PFSK-1 (cell line): ENCODE data around the gene GFRA1.

Source experiments
- FOXP2 ChIP-seq: optimal IDR thresholded peaks from 2 replicates; pipeline ENCODE3; 2011; ENCODE audit warnings: borderline replicate concordance, control low read depth, inconsistent platforms; ENCODE audit not compliant: insufficient read depth; ENCODE audit errors: extremely low read length, extremely low read depth
- POLR2AphosphoS5 ChIP-seq: IDR thresholded peaks from 2 replicates; pipeline ENCODE4 v1.6.1; 2012; ENCODE audit warnings: low read depth, mild to moderate bottlenecking, control low read depth, low read length, moderate library complexity
- REST ChIP-seq, 2 experiments: IDR thresholded peaks; 2 replicates each; pipeline versions ENCODE4 v1.6.1 to v1.8.0; 2011 to 2012; ENCODE audit warnings: low read depth in 2 of 2, low read length in 2 of 2, control low read depth in 1 of 2, inconsistent platforms in 1 of 2, mild to moderate bottlenecking in 1 of 2, moderate library complexity in 1 of 2; ENCODE audit not compliant: insufficient read depth in 1 of 2
- SIN3A ChIP-seq: IDR thresholded peaks from 2 replicates; pipeline ENCODE4 v1.6.1; 2012; ENCODE audit warnings: mild to moderate bottlenecking, low read length, moderate library complexity, borderline replicate concordance; ENCODE audit not compliant: insufficient read depth
- TAF1 ChIP-seq: IDR thresholded peaks from 2 replicates; pipeline ENCODE4 v1.6.1; 2012; ENCODE audit warnings: low read length, control low read depth, borderline replicate concordance; ENCODE audit not compliant: insufficient read depth

Gene GFRA1

GRCh38 chr10:116143673-116144222 lies 129.3 kb downstream of the GFRA1 start:
- TF ChIP-seq FOXP2 (no peak), POLR2AphosphoS5 (no peak), TAF1 (no peak), SIN3A (no peak), REST (IDR thresholded peaks at IDR 0.05; ENCODE audit: insufficient read depth in 1 of 2, low read depth in 2 of 2, low read length in 2 of 2) (no peak)

- TF ChIP-seq REST (IDR thresholded peaks at IDR 0.05; ENCODE audit: insufficient read depth in 1 of 2, low read depth in 2 of 2, low read length in 2 of 2) (no peak), FOXP2 (no peak), SIN3A (no peak), TAF1 (no peak), POLR2AphosphoS5 (no peak)
Measured at GRCh38 chr10:116141855-116142254, 131.2 kb downstream of the GFRA1 start.

- TF ChIP-seq FOXP2 (no peak), POLR2AphosphoS5 (no peak)
Measured at GRCh38 chr10:116141246-116141645, 131.8 kb downstream of the GFRA1 start.

GRCh38 chr10:116139886-116140285 lies 133.1 kb downstream of the GFRA1 start:
- no peak for TF ChIP-seq FOXP2

GRCh38 chr10:116138897-116139296 lies 134.1 kb downstream of the GFRA1 start:
- TF ChIP-seq FOXP2 (no peak), REST (IDR thresholded peaks at IDR 0.05; ENCODE audit: insufficient read depth in 1 of 2, low read depth in 2 of 2, low read length in 2 of 2) (no peak), POLR2AphosphoS5 (no peak), TAF1 (no peak), SIN3A (no peak)

- TF ChIP-seq SIN3A (no peak), POLR2AphosphoS5 (no peak), REST (IDR thresholded peaks at IDR 0.05; ENCODE audit: insufficient read depth in 1 of 2, low read depth in 2 of 2, low read length in 2 of 2) (no peak), FOXP2 (no peak), TAF1 (no peak)
Measured at GRCh38 chr10:116136261-116136660, 136.7 kb downstream of the GFRA1 start.
